HepG2 (cell line): ENCODE data around the gene PNPLA1. TPM values are rescaled to one million over a fixed set of nuclear protein-coding genes. Genes with fewer than 3 reads are reported as not detected.

Experiments used
- ATAC-seq: fragments of 200-7000 bp; cut with Tn5 transposase; 3 replicates; pipeline ENCODE4 v1.9.1; 2020; ENCODE audit warnings: mild to moderate bottlenecking, moderate library complexity
- BruUV-seq: library from RNA; stranded (reverse); fragments of 400-500 nt; replicated peaks from 2 replicates; lab custom pipeline; 2021; lab: Mats Ljungman, UMichigan
- CTCF ChIA-PET: fragments of 300-600 bp; formaldehyde crosslinking; extraction: SDS; loops from one replicate; lab custom pipeline; 2021; ENCODE audit warnings: low total read pairs, inconsistent platforms, low intra/inter-chr PET ratio; lab: Yijun Ruan, JAX
- POLR2A ChIA-PET: fragments of 350-600 bp; sonication (Branson Sonifier 250); formaldehyde crosslinking; loops from one replicate; lab custom pipeline; 2020; ENCODE audit warnings: antibody characterized with exemption, inconsistent platforms; lab: Yijun Ruan, JAX
- DNase-seq: peaks from one replicate; pipeline ENCODE4 v3.0.0-alpha.2; 2015; ENCODE audit warnings: low spot score
- FAIRE-seq: peaks from 3 replicates; lab custom pipeline; 2011; peaks lifted over from hg19 to GRCh38; lab: Jason Lieb, UNC
- H2AFZ ChIP-seq: one replicate; pipeline ENCODE4 v1.6.1; 2011; ENCODE audit warnings: low read length, inconsistent platforms
- H3K27ac ChIP-seq: fragments of 300-600 bp; 3 replicates; pipeline ENCODE4 v1.8.0; 2011; ENCODE audit warnings: mixed run types, mild to moderate bottlenecking, mixed read lengths, low read length, inconsistent platforms; ENCODE audit not compliant: insufficient read depth; ENCODE audit errors: extremely low read length
- H3K27me3 ChIP-seq, 2 experiments: fragments of 200-600 bp in 1 of 2; 2 replicates in 1 of 2; 3 replicates in 1 of 2; pipeline versions ENCODE4 v1.6.0 to v1.8.0; 2011; ENCODE audit warnings: low read length in 2 of 2, mild to moderate bottlenecking in 2 of 2, moderate library complexity in 2 of 2, inconsistent platforms in 1 of 2; ENCODE audit not compliant: insufficient read depth in 2 of 2, control insufficient read depth in 1 of 2
- H3K36me3 ChIP-seq, 2 experiments: fragments of 200-600 bp in 1 of 2; replicated peaks in 1 of 2; 2 replicates in 1 of 2; 3 replicates in 1 of 2; pipeline versions ENCODE4 v1.5.1 to v1.8.0; 2011; ENCODE audit warnings: low read length in 2 of 2, inconsistent platforms in 1 of 2; ENCODE audit not compliant: insufficient read depth in 2 of 2, control insufficient read depth in 1 of 2
- H3K4me1 ChIP-seq: 2 replicates; pipeline ENCODE4 v1.5.1; 2012; ENCODE audit warnings: low read length, inconsistent platforms; ENCODE audit not compliant: insufficient read depth
- H3K4me2 ChIP-seq: 2 replicates; pipeline ENCODE4 v1.6.0; 2011; ENCODE audit warnings: low read depth, low read length, inconsistent platforms
- H3K4me3 ChIP-seq, 3 experiments: fragments of 200-600 bp in 1 of 3; sonication (generic), shearing (Covaris generic) in 1 of 3; replicated peaks in 1 of 3; 2 replicates each; pipeline ENCODE4 v1.5.1; 2011 to 2016; ENCODE audit warnings: low read length in 3 of 3, inconsistent platforms in 2 of 3, low read depth in 2 of 3, mild to moderate bottlenecking in 2 of 3, control low read depth in 1 of 3, mixed read lengths in 1 of 3; ENCODE audit not compliant: insufficient read depth in 1 of 3
- H3K79me2 ChIP-seq: one replicate; pipeline ENCODE4 v1.6.1; 2011; ENCODE audit warnings: low read length, inconsistent platforms; ENCODE audit not compliant: insufficient read depth
- H3K9ac ChIP-seq: 2 replicates; pipeline ENCODE4 v1.6.0; 2011; ENCODE audit warnings: mild to moderate bottlenecking, low read depth, low read length, inconsistent platforms; ENCODE audit not compliant: insufficient read depth
- H3K9me3 ChIP-seq: 2 replicates; pipeline ENCODE4 v1.5.1; 2012; ENCODE audit warnings: mild to moderate bottlenecking, low read length
- H4K20me1 ChIP-seq: 2 replicates; pipeline ENCODE4 v1.6.0; 2011; ENCODE audit warnings: inconsistent platforms, mild to moderate bottlenecking, low read length, moderate library complexity; ENCODE audit not compliant: insufficient read depth
- CEBPG ChIP-seq: IDR thresholded peaks from 2 replicates; pipeline ENCODE4 v1.6.1; 2016
- DMAP1 ChIP-seq: IDR thresholded peaks from 2 replicates; pipeline ENCODE4 v1.6.1; 2016
- PBX2 ChIP-seq: IDR thresholded peaks from 2 replicates; pipeline ENCODE4 v1.6.1; 2016; ENCODE audit warnings: control low read depth
- RAD51 ChIP-seq: fragments of 450-650 bp; IDR thresholded peaks from 2 replicates; pipeline ENCODE4 v1.6.1; 2016; ENCODE audit warnings: borderline replicate concordance
- TCF7L2 ChIP-seq: IDR thresholded peaks from 2 replicates; pipeline ENCODE4 v1.6.1; 2011; ENCODE audit warnings: mild to moderate bottlenecking, low read depth, low read length, moderate library complexity
- ZNF343 ChIP-seq: sonication (generic); formaldehyde crosslinking; IDR thresholded peaks from 2 replicates; pipeline ENCODE4 v1.4.0; 2020; ENCODE audit warnings: mild to moderate bottlenecking, missing genetic modification reagents
- ZNF460 ChIP-seq: sonication (generic); formaldehyde crosslinking; IDR thresholded peaks from 2 replicates; pipeline ENCODE4 v1.5.1; 2020; ENCODE audit warnings: missing genetic modification reagents, mild to moderate bottlenecking, borderline replicate concordance
- ZNF570 ChIP-seq: sonication (generic); formaldehyde crosslinking; IDR thresholded peaks from 2 replicates; pipeline ENCODE4 v1.4.0; 2020; ENCODE audit warnings: mild to moderate bottlenecking, missing genetic modification reagents, borderline replicate concordance
- WGBS: methylation state at CpG from one replicate; pipeline ENCODE4 v1.1.6; 2017; ENCODE audit warnings: low lambda C conversion rate; 5-methylcytosine and 5-hydroxymethylcytosine counted together
- in situ Hi-C: cut with HindIII; loops from 2 replicates; pipeline ENCODE4 v1.10.0; 2017; ENCODE audit warnings: low pct_unique_long_range_greater_than_20kb; ENCODE audit not compliant: extremely low pct_ligation_motif_present
- intact Hi-C: fragments of 100-400 bp; cut with micrococcal nuclease; formaldehyde crosslinking; loops from one replicate; pipeline ENCODE4 v1.10.0; 2022; ENCODE audit not compliant: unreplicated experiment
- polyA plus RNA-seq, 8 experiments: library from polyadenylated mRNA; depleted of rRNA in 3 of 8; stranded (reverse) in 7 of 8; unstranded in 1 of 8; fragments of >200 nt; fragmentation: Illumina TruSeq in 4 of 8; extraction: Trizol in 4 of 8; gene quantifications; 2 replicates each; pipeline versions ENCODE4 v1.2.1 to v1.2.3, GENCODE V29; 2011 to 2016; ENCODE audit warnings: low read depth in 4 of 8, missing spikeins in 1 of 8, mixed read lengths in 1 of 8; ENCODE audit not compliant: insufficient read depth in 1 of 8
- total RNA-seq, 5 experiments: library from RNA; depleted of rRNA; stranded (reverse); fragments of >200 nt; fragmentation: Illumina TruSeq; extraction: Trizol; gene quantifications; 2 replicates each; pipeline ENCODE4 v1.2.3, GENCODE V29; 2016; ENCODE audit warnings: low read depth in 1 of 5
- TF ChIP-seq, protein P1 (sequence below): sonication (generic); formaldehyde crosslinking; IDR thresholded peaks from 2 replicates; pipeline ENCODE4 v1.4.0; 2020; ENCODE audit warnings: mild to moderate bottlenecking, missing genetic modification reagents

Gene PNPLA1
- total and polyA plus RNA-seq, 2 of the 13 experiments (the other 11 are each of a cell fraction or from before 2014, with no cell fraction given): not detected

GRCh38 chr6:36313649-36313936, 43.7 kb downstream of the PNPLA1 start:
- no peaks in the 10 kb centered on the region for H3K79me2 ChIP-seq
- peaks cover 9% of the 10 kb centered on the region; the same call in 1 of the 2 replicates for H3K4me1 ChIP-seq
- H3K27ac ChIP-seq: no peak overlapping the region
- no peak overlapping the region for H3K9ac ChIP-seq
- H3K36me3 ChIP-seq: no peaks in the 10 kb centered on the region
- no peaks in the 10 kb centered on the region for H4K20me1 ChIP-seq
- intact Hi-C loops (no loop called here), in situ Hi-C loops (no loop called here)
- TF ChIP-seq PBX2 (CRISPR knock-in tag) (no peak), CEBPG (CRISPR knock-in tag) (no peak), ZNF343 (CRISPR knock-in tag) (no peak), ZNF570 (CRISPR knock-in tag) (no peak), ZNF460 (no peak), DMAP1 (no peak), TCF7L2 (no peak), RAD51 (no peak)
- TF ChIP-seq, protein P1, sequence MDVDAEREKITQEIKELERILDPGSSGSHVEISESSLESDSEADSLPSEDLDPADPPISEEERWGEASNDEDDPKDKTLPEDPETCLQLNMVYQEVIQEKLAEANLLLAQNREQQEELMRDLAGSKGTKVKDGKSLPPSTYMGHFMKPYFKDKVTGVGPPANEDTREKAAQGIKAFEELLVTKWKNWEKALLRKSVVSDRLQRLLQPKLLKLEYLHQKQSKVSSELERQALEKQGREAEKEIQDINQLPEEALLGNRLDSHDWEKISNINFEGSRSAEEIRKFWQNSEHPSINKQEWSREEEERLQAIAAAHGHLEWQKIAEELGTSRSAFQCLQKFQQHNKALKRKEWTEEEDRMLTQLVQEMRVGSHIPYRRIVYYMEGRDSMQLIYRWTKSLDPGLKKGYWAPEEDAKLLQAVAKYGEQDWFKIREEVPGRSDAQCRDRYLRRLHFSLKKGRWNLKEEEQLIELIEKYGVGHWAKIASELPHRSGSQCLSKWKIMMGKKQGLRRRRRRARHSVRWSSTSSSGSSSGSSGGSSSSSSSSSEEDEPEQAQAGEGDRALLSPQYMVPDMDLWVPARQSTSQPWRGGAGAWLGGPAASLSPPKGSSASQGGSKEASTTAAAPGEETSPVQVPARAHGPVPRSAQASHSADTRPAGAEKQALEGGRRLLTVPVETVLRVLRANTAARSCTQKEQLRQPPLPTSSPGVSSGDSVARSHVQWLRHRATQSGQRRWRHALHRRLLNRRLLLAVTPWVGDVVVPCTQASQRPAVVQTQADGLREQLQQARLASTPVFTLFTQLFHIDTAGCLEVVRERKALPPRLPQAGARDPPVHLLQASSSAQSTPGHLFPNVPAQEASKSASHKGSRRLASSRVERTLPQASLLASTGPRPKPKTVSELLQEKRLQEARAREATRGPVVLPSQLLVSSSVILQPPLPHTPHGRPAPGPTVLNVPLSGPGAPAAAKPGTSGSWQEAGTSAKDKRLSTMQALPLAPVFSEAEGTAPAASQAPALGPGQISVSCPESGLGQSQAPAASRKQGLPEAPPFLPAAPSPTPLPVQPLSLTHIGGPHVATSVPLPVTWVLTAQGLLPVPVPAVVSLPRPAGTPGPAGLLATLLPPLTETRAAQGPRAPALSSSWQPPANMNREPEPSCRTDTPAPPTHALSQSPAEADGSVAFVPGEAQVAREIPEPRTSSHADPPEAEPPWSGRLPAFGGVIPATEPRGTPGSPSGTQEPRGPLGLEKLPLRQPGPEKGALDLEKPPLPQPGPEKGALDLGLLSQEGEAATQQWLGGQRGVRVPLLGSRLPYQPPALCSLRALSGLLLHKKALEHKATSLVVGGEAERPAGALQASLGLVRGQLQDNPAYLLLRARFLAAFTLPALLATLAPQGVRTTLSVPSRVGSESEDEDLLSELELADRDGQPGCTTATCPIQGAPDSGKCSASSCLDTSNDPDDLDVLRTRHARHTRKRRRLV: no peak
- 0% methylated on average over 1 of the region's 4 CpGs for WGBS
- no peak overlapping the region for H3K4me2 ChIP-seq
- no peak overlapping the region for H2AFZ ChIP-seq
- H3K27me3 ChIP-seq: peaks cover 3 to 47% of the 10 kb centered on the region in 2 experiments; a peak in 3 of 5 replicates
- DNase-seq (no peak), ATAC-seq (peak; percentile 20; the same call in 2 of the 3 replicates), FAIRE-seq (no peak)
- no peak overlapping the region for H3K4me3 ChIP-seq
- no TSS peak for BruUV-seq
- ChIA-PET POLR2A (no interaction called here), CTCF (no interaction called here)
- H3K9me3 ChIP-seq: no peaks in the 10 kb centered on the region
